Thyroid gland (tissue), 4 donors: ENCODE data around the gene APP.

Experiments used
- POLR2A ChIP-seq, 2 donors: fragments of 450-650 bp; IDR thresholded peaks; one replicate each; pipeline ENCODE4 v1.6.1; 2017; ENCODE audit warnings: antibody characterized with exemption in 2 of 2, mild to moderate bottlenecking in 2 of 2, moderate library complexity in 1 of 2
- TF ChIP-seq, protein P1 (sequence below), 6 experiments: fragments of 200-600 bp in 3 of 6; fragments of 450-650 bp in 3 of 6; sonication (generic) in 3 of 6; IDR thresholded peaks; one replicate each; pipeline ENCODE4 v1.5.1; 2016 to 2019; ENCODE audit warnings: antibody characterized with exemption in 6 of 6, mild to moderate bottlenecking in 2 of 6, inconsistent platforms in 1 of 6, moderate library complexity in 1 of 6

DNA sequence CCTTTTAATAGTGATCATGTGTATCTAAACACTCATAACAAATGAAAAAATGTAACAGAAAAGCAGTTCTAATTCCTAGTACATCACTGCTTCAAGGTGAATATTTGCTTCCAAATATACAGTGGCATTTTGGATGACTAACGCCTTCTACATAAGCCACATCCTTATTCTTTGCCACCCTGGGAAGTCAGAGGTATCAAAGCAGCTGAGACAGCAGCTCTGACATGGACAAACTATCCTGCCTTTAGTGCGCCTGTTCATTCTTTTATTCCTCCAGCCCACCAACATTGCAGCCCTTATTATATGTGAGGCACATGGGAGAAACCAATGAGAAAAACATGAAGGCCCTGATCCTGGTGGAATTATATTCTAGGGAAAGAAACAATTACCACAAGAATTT, 183.0 kb downstream of the APP start:
- TF ChIP-seq, protein P1, sequence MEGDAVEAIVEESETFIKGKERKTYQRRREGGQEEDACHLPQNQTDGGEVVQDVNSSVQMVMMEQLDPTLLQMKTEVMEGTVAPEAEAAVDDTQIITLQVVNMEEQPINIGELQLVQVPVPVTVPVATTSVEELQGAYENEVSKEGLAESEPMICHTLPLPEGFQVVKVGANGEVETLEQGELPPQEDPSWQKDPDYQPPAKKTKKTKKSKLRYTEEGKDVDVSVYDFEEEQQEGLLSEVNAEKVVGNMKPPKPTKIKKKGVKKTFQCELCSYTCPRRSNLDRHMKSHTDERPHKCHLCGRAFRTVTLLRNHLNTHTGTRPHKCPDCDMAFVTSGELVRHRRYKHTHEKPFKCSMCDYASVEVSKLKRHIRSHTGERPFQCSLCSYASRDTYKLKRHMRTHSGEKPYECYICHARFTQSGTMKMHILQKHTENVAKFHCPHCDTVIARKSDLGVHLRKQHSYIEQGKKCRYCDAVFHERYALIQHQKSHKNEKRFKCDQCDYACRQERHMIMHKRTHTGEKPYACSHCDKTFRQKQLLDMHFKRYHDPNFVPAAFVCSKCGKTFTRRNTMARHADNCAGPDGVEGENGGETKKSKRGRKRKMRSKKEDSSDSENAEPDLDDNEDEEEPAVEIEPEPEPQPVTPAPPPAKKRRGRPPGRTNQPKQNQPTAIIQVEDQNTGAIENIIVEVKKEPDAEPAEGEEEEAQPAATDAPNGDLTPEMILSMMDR (IDR thresholded peaks at IDR 0.05), result no peak
- TF ChIP-seq POLR2A (IDR thresholded peaks at IDR 0.05), result no peak
